KOPT-K1 (cell line): ENCODE measurements around the gene KLRC1.
"Not testable (repeated sequence)": the region's sequence is repeated elsewhere in the genome, so short reads cannot be mapped to it uniquely, and the experiment has no call there.

Experiments
- H3K27ac ChIP-seq: fragments of 200-600 bp; sonication (generic); 2 replicates; pipeline ENCODE4 v1.5.1; 2016; ENCODE audit warnings: antibody characterized with exemption, mild to moderate bottlenecking, low read depth, low read length; ENCODE audit not compliant: poor library complexity, severe bottlenecking
- H3K36me3 ChIP-seq: fragments of 200-600 bp; sonication (generic); 2 replicates; pipeline ENCODE4 v1.5.1; 2017; ENCODE audit warnings: antibody characterized with exemption, mild to moderate bottlenecking, low read length, moderate library complexity; ENCODE audit not compliant: insufficient read depth
- H3K9me3 ChIP-seq: fragments of 200-600 bp; sonication (generic); 2 replicates; pipeline ENCODE4 v1.5.1; 2017; ENCODE audit warnings: antibody characterized with exemption, low read length, mild to moderate bottlenecking; ENCODE audit not compliant: insufficient read depth, poor library complexity, severe bottlenecking

Gene KLRC1

GRCh38 chr12:10453156-10453555 lies at the start of gene KLRC1:
TSS of gene KLRC1 (minus strand) at chr12:10453377. CDS start at chr12:10451156, 2,221 bp downstream.
- H3K27ac ChIP-seq: no peak within 1 kb of the TSS
- peaks cover 28% of the 10 kb centered on the region for H3K9me3 ChIP-seq
- H3K36me3 ChIP-seq: no peaks in the 10 kb centered on the region

- no peaks in the 10 kb centered on the region for H3K9me3 ChIP-seq
- H3K36me3 ChIP-seq: no peaks in the 10 kb centered on the region
Measured at GRCh38 chr12:10501030-10501429, 47.9 kb upstream of the KLRC1 start.

GRCh38 chr12:10498042-10498441 lies 44.9 kb upstream of the KLRC1 start:
- Histone ChIP-seq H3K9me3 (no peaks in the 10 kb centered on the region), H3K27ac (no peak overlapping the region), H3K36me3 (no peaks in the 10 kb centered on the region)

More at GRCh38 chr12:10501030-10501429, 47.9 kb upstream of the KLRC1 start:
- no peak overlapping the region for H3K27ac ChIP-seq

DNA sequence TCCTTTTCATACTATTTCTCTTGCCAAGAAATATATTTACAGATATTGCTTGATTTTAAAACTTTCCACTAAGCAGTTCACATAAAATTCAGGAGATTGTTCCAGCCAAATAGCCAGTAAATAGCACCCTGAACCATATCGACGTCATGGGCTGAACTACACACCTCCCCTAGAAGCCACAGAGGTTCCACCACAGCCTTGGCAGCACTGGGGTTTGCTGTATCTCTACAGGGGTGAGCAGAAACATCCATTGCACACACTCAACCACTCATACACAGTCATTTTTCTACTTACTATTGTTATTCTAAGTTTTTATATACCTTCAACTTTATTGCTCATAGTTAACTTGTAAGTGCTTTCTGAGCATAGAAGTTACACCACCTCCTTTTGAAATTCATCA lies 44.4 kb upstream of the KLRC1 start:
- H3K9me3 ChIP-seq: no peaks in the 10 kb centered on the region
- H3K27ac ChIP-seq: no peak overlapping the region
- no peaks in the 10 kb centered on the region for H3K36me3 ChIP-seq

DNA sequence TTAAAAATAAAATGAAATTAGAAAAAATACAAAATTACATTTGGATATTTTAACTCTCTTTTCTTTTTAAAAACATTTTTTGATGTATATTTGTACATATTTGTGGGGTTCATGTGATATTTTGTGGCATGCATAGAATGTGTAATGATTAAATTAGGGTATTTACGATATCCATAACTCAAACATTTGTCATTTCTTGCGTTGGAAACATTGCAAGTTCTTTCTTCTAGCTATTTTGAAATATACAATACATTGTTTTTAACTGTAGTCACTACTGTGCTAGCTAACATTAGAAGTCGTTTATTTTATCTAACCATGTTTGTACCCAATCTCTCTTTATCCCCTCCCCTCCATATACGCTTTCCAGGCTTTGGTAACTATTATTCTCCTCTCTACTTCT lies 38.6 kb upstream of the KLRC1 start:
- no peaks in the 10 kb centered on the region for H3K36me3 ChIP-seq
- no peak overlapping the region for H3K27ac ChIP-seq
- H3K9me3 ChIP-seq: no peaks in the 10 kb centered on the region

DNA sequence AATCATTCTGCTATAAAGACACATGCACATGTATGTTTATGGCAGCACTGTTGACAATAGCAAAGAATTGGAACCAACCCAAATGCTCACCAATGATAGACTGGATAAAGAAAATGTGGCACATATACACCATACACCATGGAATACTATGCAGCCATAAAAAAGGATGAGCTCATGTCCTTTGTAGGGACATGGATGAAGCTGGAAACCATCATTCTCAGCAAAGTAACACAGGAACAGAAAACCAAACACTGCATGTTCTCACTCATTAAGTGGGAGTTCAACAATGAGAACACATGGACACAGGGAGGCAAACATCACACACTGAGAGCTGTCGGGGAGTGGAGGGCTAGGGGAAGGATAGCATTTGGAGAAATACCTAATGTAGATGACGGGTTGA lies 34.2 kb upstream of the KLRC1 start:
- H3K9me3 ChIP-seq, H3K36me3 ChIP-seq, H3K27ac ChIP-seq: not testable (repeated sequence)

- H3K9me3 ChIP-seq, H3K36me3 ChIP-seq, H3K27ac ChIP-seq: not testable (repeated sequence)
Measured at GRCh38 chr12:10481901-10482300, 28.7 kb upstream of the KLRC1 start.

GRCh38 chr12:10472808-10473207 lies 19.6 kb upstream of the KLRC1 start:
- H3K36me3 ChIP-seq: not testable (repeated sequence)

DNA sequence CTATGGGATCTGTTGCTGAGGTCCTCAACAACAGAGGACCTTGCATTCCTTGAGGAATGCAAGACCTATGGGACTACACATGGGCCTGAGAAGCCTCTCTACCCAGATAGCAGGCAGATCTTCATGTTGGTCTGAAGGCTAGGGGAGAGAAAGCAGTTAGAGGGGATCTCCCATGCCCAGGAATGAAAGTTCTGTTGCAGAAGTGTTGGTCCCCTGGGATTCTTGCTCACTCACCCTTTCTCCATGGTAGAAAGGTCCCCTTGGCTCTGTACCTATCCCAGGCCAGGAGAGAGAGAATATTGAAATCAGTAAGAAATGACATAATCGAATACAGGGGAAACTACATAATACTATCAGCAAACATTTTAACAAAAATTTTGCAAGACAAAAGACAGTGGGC lies 16.5 kb upstream of the KLRC1 start:
- H3K27ac ChIP-seq: no peak overlapping the region
- H3K9me3 ChIP-seq: no peaks in the 10 kb centered on the region
- H3K36me3 ChIP-seq: no peaks in the 10 kb centered on the region

More at GRCh38 chr12:10472808-10473207, 19.6 kb upstream of the KLRC1 start:
- H3K9me3 ChIP-seq, H3K27ac ChIP-seq: not testable (repeated sequence)

DNA sequence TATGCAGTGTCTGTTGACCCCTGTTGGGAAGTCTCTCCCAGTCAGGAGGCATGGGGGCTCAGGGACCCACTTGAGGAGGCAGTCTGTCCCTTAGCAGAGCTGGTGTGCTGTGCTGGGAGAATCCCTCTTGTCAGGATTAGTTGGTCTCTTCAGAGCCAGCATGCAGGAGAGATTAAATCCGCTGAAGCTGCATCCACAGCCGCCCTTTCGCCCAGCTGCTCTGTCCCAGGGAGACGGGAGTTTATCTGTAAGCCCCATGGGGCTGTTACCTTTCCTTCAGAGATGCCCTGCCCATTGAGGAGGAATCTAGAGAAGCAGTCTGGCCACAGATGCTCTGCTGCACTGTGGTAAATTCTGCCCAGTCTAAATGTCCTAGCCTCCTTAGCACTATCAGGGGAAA lies 13.1 kb upstream of the KLRC1 start:
- Histone ChIP-seq H3K36me3 (no peaks in the 10 kb centered on the region), H3K9me3 (no peaks in the 10 kb centered on the region), H3K27ac (no peak overlapping the region)

- H3K9me3 ChIP-seq: peaks cover 32% of the 10 kb centered on the region
- no peaks in the 10 kb centered on the region for H3K36me3 ChIP-seq
- H3K27ac ChIP-seq: no peak overlapping the region
Measured at GRCh38 chr12:10457760-10458159, 4.6 kb upstream of the KLRC1 start.

DNA sequence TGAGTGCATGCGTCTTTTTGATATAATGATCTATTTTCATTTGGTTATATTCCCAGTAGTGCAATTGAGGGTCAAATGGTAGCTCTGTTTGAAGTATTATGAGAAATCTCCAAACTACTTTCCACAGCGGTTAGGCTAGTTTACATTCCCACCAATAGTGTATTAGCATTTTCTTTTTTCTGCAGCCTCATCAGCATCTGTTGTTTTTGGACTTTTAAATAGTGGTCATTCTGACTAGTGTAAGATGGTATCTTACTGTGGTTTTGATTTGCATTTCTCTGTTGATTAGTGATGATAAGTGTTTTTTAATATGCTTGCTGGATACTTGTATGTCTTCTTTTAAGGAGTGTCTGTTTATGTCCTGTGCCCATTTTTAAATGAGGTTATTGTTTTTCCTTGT lies 3.7 kb upstream of the KLRC1 start:
- H3K36me3 ChIP-seq: no peaks in the 10 kb centered on the region
- H3K9me3 ChIP-seq: peaks cover 32% of the 10 kb centered on the region
- H3K27ac ChIP-seq: no peak overlapping the region

DNA sequence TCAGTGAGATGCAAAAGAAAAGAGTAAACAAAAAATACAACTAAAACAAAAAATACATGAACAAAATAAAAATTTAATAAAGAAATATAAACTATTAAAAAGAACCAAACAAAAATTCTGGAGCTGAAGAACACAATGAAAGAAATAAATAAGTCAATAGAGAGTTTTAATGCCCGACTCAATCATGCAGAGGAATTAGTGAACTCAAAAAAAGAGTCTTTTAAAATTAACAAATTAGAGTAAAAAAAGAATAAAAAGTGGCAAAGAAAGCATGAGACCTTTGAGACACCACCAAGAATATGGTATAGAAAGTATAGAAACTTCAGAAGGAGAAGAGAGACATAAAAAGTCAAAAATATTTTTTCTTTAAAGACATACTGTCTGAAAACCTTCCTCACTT lies 2.6 kb upstream of the KLRC1 start:
- Histone ChIP-seq H3K9me3 (peaks cover 32% of the 10 kb centered on the region), H3K36me3 (no peaks in the 10 kb centered on the region), H3K27ac (no peak overlapping the region)

DNA sequence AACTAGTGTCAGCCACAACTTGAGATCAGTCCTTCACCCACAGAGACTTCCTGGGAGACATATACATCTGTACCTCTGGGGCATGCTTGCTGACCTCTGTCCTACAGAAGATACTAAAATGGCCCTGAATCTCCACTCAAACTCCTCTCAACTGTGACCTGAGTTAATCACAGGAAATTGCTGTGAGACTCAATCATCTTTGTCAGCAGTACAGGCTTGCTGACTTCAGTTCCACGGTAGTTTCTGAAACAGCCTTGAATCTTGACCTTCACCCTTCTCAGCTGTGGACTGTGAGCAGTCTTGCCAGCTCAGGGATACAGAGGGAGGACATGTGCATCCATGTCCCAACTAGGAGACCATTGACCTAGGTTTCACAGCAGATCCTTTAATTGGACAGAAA lies 1.4 kb upstream of the KLRC1 start:
- H3K9me3 ChIP-seq: peaks cover 32% of the 10 kb centered on the region
- no peak overlapping the region for H3K27ac ChIP-seq
- H3K36me3 ChIP-seq: no peaks in the 10 kb centered on the region

- H3K9me3 ChIP-seq: no peaks in the 10 kb centered on the region
- H3K27ac ChIP-seq: no peak overlapping the region
Measured at GRCh38 chr12:10448236-10448635, 4.9 kb downstream of the KLRC1 start.

DNA sequence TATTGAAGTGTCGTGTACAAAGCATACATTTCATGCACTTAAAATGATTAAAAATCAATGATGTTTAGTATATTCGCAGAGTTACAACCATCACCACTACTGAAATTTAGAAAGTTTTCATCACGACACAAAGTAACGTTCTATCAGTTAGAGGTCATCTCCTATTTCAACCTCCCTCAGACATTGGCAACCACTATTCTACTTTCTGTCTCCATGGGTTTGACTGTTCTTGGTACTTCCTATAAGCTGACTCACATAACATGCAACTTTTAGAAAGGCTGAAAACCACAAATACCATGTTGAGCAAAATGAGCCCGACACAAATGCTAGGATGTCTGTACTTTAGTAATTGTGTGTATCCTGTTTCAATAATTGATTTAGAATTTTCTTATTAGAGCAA lies 7.1 kb downstream of the KLRC1 start:
- H3K36me3 ChIP-seq, H3K27ac ChIP-seq, H3K9me3 ChIP-seq: not testable (repeated sequence)

More at GRCh38 chr12:10448236-10448635, 4.9 kb downstream of the KLRC1 start:
- no peaks in the 10 kb centered on the region for H3K36me3 ChIP-seq

DNA sequence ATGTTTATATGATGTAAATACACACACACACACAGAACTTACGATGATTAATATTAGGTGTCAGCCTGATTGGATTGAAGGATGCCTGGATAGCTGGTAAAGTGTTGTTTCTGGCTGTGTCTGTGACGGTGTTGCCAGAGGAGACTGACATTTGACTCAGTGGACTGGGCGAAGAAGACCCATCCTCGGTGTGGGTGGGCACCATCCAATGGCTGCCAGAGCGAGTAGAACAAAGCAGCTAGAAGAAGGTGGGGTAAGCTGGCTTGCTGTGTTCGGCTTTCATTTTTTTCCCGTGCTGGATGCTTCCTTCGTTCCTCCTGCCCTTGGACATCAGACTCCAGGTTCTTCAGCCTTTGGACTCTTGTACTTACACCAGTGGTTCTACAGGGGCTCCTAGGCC lies 12.0 kb downstream of the KLRC1 start:
- not testable (repeated sequence) for H3K27ac ChIP-seq, H3K36me3 ChIP-seq, H3K9me3 ChIP-seq
